Stimulated activated CD4-positive, alpha-beta T cell treated with anti-CD3 and anti-CD28 coated beads, Interleukin-4, amount 100 ng/mL, for 48 hours (primary cell): ENCODE results near the gene SMURF1.

Experiments
- DNase-seq, 2 donors: peaks; one replicate each; pipeline ENCODE4 v3.0.0-alpha.2; 2020; ENCODE audit warnings: low read depth in 2 of 2

Gene SMURF1

DNA sequence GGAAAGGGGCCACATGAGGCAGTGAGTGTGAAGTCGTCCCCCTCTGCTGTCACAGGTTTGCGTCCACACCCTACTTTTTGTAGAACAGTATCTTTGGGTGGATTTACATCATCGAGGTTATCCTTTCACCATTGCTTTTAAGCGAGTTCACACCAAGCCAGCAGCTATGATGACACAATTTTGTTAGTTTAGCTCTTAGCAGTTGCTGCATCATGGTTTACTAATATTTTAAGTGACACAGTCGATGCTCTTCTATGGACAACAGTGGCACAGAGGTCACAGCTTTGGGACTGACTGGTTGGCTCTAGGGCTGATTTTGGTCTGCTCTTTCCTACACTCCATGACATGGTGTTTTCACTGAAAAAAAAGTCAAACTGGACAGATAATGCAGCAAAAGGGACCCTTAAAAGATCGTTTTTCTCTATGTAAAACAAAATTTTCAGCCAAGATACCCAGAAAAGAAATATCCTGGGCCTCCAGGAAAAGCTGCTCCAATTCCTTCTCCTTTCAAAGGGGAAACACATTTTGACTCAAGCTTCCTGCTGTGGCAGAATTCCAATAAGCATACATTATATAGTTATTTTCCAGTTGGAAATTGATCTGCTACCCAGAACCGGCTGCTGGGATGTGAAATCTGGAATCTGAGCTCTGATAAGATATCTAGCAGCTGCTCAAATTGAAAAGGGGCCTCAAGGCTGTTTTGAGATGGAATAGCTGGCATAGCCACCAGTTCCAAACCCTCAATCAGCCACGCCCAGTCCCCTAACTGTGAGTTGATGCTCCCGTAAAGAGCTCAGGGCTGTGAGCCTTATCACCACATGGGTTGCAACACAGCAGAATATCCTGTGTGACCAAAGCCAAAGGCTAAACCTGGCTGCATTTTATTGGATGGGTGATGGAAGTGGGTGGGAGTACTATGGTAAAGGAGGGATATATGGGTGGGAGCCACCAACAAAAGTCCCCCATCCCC, 114.2 kb downstream of the SMURF1 start:
- DNase-seq, result no peak

DNA sequence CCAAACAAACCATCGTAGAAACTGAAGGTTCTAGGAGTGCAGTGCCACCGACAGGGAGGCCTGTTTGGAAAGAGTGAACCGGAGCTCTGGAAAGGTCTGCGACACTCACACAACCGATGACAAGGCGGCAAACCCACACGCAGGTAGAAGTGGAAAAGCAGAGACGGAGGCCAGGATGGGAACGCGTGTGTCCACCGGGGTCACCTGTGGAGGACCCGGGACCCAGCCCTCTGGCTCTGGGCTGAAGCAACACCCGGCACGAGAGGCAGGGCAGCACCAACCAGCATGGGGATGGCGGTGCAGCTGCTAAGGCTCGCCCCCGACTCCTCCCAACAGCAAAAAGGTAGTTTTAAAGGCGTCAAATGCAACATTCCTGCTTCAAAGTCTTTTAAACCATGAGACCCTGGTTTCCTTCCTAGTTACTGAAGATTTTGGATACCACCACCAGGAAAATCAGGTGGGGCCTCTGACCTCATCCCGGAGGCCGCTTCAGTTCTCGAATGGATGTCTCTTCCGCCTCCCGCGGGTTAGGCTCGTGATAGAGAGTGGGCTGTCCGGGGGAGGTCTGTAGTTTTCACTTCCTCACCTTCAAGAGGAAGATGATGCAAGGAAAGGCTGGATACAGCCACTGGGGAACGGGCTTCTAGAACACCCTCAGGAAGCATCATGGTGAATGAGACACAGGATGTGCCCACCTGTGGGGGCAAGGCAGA, 115.5 kb downstream of the SMURF1 start:
- no peak for DNase-seq

DNA sequence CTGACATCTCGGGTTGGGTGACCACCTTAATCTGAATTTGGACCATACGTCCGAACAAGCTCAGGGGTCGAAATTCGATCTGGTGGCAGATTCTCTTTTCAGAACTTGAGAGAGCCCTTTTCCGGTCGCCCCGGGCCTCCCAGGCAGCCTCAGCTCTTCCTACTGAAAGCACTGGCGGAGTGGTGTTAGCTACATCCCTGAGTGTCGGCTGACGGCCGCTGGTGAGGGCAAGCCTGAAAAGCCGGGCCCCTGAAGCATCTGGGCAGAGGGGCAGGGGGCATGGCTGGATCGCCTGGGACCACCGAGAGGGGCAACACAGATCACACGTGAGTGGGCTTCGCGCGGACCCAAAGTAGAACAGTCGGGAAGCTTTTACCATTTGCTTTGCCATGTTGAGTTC, 116.1 kb downstream of the SMURF1 start:
- no peak for DNase-seq

DNA sequence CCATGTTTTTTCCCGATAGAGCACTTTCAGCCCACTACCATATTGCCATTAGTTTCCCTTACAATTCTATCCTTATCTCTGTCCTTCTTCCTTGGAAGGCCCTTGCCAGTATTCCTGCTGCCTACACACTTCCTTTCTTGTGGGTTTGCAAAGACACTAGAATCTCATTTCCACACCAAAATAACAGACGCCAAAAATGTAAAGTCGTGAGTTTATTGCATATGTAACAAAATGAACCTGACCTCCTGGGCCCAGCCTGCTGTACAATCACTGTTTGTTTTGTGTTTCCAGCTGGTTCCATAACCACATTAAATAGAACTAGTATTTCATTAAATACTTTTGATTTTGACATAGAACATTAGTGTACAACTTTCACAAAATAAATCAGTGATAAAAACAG, 116.7 kb downstream of the SMURF1 start:
- no peak for DNase-seq

DNA sequence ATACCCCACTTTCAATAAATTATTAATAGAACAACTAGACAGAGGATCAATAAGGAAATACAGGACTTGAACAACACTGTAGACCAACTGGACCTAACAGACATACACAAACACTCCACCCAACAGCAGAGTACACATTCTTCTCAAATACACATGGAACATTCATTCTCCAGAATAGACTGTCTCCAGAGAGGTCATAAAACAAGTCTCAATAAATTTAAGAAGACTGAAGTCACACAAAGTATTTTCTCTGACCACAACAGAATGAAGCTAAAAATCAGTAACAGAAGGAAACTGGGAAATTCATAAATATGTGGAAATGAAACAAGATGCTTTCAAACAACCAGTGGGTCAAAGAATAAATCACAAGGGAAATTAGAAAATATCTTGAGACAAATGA, 119.8 kb downstream of the SMURF1 start:
- no peak for DNase-seq

DNA sequence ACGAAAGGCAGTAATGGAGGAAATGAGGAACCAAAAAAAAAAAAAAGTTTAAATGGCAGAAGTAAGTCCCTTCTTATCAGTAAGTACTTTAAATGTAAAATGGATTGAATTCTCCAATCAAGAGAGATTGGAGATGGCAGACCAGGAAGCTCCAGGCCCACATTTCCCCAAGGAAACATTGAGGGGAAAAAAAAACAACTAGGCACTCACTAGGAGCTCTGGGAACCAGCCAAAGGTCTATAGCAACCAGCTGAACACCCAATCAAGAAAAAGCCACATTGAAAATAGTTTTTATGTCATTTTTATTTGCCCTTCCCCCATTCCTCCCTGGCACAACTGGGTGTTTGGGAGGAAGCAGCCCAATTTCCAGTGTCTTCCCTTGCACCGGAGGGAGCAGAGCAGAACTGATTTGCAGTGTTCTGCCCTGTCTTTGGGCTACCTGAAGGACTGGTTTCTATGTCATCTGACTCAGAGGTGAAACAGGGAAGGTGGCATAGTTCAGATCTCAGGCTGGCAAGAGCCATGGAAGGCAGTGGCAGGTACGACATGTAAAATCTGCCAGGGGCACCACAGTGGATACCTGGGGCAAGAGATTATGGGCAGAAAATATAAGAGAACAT, 121.9 kb downstream of the SMURF1 start:
- no peak for DNase-seq

DNA sequence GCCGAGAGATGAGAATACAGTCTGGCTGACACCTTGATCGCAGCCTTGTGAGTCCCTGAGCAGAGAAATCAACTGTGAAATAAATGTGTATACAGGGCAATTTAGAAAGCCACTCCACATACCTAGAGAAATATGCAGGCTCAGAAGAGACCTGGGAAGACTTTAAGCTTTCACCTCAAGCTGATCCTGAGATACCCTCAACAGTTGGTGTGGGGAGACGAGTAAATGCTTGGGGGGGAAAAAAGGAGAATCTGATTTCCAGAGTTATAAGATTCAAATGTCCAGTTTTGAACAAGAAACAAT, 123.5 kb downstream of the SMURF1 start:
- no peak for DNase-seq

DNA sequence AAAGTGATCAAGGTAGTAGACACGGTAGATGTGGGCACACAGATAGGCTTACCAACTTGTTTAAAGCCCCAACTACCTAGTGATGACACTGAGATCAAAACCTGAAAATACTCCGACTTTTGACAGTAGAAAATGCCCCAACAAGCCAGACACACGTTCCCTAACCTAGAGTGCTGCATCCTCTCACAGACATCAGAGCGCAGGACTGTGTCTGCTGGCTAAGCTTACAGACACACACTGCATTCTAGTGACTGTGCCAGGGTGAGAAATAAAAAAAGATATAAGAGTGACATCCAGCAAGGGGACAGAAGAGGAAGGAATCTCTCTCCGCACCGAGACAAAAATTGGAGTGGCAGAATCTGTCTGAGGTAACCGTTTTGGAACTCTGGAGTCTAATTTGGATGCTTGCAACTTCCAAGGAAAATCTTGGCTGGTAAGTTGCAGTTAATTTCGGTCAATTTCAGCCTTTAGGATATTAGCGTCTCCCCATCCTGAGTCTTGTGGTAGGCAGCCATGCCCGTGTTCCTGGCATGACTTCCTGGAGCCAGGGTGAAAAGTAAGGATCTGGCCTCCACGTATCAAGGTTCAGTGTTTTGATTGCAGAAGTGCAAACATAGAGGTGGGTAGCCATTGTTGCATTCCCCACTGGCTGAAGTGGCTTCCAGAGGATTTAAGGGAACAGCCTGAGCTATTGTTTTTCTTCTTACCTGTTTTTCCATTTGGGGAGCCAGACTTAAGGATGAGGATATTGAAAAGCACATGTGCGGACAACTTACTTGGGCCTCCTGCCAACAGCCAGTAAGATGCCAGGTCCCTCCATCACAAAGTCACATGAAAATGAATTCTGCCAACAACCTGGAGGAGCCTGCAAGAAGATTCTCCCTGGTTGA, 124.1 kb downstream of the SMURF1 start:
- DNase-seq, result no peak

DNA sequence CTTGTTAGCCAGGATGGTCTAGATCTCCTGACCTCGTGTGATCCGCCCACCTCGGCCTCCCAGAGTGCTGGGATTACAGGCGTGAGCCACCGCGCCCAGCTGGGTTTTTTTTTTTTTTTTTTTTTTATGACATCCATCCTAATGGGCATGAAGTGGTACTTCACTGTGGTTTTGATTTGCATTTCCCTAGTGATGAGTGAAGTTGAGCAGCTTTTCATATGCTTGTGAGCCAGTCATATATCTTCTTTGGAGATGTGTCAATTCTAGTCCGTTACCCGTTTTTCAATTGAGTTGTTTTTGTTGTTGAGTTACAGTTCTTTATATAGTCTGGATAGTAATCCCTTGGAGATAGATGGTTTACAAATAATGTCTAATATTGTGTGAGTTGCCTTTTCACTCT, 127.7 kb downstream of the SMURF1 start:
- DNase-seq, result no peak

DNA sequence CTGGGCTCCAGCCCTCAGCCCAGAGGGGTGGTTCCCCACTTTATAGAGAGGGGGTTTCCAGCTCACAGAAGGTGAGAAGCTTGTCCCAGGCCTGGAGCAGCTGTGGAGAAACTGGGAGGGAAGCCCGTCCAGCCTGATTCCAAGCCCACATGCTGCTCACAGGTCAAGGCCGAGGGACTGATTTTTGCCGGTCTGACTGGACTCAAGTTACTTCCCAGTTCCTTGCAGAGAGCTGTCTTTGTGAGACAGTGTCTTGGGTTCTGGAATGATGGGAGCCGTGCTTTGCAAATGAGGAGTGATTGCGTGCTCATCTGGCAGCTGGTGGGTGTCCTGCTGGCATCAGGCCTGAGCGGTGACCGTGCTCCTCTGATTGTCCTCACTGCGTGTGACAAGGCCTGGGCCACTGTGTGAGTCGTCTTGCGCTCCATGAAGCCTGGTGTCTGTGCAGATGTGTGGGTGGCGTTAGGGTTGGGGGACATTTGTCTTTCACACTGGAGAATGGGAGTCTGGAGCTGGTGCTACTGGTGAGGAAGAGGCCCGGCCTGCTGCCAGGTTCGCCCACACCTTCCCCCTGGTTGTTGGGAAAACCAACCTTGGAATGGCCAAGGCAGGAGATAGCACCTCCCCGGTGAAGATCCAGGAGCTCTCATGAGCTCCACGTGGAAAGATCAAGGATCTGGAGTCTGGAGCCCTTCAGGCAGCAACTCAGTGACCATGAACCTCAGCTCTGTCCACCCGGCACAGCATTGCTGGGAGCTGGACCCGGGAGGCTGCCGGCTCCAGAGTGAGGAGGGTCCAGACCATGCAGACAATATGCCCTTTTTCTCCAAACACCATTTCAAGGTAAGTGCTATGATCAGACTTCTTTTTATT, 129.6 kb downstream of the SMURF1 start:
- DNase-seq, result no peak

DNA sequence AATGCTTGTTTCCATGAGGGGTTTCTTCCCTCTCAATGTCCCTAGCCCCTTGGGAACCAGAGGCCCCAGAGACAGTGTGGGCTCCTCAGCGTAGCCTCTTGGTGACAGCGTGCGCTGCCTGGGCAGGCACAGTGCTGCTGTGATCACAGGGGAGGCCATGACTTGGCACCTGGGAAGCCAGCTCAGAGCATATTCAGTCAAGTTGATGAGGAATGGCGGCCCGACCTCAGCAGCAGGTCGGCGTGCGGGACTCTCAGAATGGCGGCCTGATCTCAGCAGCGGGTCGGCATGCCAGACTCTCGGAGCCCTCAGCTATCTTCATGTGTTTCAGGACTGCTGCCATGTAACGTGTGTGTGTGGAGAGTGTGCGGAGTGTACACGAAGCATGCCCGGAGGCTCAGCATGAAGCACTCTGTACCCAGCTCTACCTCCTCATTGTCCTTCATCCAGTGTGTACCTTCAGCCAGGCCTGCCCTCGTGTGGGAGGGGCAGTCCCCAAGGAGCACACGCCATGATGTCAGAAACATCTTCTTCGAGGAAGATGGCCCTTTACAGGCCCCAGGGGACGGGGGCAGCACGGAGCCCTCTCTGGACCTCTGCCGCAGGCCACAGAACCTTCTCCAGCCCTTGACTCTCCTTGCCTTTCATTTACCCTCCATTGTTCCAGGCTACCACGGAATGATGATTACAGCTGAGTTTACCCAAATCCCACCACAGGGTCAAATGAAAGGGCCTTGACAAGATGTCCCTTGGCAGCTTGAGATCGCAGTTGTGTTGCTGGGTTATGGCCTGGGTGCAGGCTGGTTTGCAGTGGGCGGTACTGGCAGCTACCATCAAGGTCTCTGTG, 130.4 kb downstream of the SMURF1 start:
- no peak for DNase-seq

DNA sequence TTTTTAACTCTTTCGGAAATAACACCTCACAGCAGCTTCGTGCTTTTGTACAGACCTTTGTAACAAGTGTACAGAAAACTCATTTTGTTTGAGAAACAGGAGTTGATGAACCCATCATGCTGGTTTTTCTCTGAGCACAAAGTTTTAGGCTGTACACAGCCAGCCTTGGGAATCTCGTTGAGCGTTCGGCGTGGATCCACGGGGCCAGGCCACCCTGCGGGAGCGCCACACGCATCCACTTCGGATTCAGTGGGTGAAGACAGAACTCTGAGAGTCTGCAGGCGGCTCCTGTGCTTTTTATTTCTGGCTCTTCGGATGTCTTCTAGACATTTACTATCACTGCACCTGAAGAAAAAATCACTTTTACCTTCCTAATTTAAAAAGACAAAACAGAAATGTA, 131.2 kb downstream of the SMURF1 start:
- DNase-seq, result no peak

DNA sequence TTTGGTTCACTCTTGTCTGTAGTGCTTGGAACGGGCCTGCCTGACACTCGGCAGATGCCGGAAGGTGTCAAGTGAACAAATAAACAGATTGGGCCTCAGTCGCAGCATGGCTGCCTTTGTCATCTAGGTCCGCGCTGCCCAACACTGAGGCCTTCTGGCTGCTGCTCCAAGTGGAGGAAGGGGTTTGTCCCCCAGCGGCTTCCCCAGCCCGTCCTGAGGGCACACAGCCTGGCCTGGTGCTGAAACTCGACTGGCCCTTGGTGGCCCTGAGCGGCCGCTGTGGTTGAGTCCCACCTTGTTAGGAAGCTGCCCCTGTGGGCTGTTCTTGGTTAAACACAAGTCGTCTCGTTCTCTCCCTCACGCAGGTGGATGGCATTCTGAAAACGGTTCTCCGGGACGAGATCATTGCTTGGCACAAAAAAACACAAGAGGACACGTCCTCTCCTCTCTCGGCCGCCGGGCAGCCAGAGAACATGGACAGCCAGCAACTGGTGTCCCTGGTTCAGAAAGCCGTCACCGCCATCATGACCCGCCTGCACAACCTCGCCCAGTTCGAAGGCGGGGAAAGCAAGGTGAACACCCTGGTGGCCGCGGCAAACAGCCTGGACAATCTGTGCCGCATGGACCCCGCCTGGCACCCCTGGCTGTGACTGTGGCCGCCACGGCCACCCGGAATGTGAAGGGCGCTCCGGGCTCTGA, 132.1 kb downstream of the SMURF1 start:
- DNase-seq, result no peak

DNA sequence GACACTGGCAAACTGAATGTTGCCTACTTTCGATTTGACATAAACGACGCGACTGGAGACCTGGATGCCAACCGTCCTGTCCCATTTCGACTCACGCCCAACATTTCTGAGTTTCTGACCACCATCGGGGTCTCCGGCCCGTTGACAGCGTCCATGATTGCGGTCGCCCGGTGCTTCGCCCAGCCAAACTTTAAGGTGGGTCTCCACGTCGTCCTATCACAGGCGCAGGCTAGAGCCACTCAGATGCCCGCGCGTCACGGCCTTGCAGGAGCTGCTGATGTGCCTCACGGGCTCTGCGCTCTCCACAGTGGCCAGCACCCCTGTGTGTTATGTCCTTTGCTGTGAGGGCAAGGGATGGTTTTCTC, 132.6 kb downstream of the SMURF1 start:
- DNase-seq, result no peak

DNA sequence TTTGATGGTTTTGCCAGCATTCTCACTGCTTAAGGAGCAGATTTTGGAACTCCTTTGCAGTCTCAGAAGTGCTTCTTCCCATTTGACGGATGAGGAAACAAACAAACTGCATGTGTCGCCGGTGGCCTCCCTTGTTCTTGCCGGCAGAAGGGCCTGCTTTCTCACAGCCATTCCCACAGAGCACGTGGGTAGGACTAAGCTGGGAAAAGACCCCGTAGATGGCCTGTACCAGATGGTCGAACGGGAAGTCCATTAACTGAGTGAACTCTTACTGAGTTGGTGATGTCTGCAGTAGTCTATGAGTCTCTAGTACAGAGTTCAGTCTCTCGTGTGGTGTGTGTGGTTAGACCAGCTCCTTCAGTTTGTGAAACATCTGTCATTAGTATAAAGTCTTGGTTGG, 133.6 kb downstream of the SMURF1 start:
- DNase-seq, result no peak

DNA sequence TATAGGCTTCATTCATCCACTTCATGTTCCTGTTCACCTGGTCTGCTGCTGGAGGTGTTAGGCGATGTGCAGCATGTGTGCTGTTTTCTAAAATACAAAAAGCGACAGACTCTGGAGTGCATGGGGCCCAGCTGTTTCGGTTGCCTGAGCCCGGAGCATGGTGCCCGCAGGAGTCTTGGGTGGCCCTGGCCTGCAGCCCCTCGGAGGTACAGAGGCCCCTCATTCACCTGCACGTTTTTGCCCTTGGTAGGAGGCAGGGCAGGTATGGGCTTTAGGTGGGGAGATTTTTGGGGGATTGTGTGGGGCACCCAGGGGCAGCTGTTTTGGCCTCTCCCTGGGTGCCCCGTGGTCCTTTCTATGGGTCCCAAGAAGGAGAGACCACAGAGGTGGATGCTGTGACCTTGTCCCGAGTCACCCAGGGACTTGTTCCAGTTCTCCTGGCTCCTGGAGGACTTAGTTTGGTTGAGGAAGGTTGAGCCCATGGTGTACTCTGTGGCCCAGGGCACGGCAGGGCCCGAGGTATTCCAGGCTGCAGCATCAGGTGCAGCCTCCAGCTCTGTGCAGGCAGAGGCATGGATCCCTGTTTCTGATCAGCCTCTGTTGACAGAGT, 134.9 kb downstream of the SMURF1 start:
- no peak for DNase-seq

DNA sequence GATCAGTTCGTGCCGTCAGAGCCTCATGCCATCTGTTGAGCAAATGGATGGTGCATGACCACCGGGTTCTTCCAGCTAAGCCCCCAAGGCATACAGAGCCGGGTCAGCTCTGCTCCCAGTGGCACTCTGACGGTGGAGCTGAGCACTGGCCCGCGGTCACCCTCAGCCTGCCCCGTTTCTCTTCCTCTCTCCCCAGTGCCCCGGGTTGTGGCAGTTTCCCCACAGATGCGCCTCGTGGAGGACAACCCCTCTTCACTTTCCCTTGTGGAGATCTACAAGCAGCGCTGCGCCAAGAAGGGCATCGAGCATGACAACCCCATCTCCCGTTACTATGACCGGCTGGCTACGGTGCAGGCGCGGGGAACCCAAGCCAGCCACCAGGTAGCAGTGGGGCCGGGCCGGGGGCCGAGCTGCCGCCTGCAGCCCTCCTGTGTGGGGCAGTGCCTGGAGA, 135.7 kb downstream of the SMURF1 start:
- no peak for DNase-seq

DNA sequence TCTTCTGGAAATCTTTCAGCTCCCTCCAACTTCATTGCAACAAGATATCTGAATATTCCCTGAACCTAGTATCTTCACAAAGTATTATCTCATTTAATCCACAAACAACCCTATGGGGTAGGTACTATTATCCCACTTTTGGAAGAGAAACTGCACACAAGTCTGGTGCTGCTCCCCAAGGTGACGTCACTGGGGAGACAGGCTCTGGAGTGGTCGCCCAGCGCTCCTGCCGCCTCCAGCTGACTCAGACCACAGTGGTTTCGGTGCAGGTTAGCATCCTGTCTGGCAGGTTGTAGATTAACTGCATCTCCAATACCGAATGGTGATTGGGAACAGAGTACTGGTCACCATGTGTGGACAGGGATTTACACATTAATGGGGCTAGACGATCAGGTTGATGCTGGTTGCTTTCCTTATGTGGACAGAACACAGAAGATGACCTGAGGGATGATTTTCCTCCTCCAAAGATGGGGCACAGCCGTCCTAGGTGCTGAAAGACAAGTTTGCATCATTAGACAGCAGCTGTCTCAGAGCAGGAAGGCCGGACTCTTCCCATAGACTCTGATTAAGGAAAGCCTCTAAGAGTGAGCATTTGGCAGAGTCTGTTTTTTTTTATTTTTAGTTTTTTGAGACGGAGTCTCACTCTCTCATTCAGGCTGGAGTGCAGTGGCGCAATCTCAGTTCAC, 137.0 kb downstream of the SMURF1 start:
- no peak for DNase-seq
